Bronchial epithelial cell (primary cell): ENCODE results near the gene HSD3B2. TPM values are rescaled to one million over a fixed set of nuclear protein-coding genes. Genes with fewer than 3 reads are reported as not detected.

Experiments used
- DNase-seq: peaks from one replicate; pipeline ENCODE4 v3.0.0-alpha.2; 2010; ENCODE audit warnings: low read depth
- FAIRE-seq: peaks from 2 replicates; lab custom pipeline; 2011; peaks lifted over from hg19 to GRCh38; lab: Jason Lieb, UNC
- H3K27me3 ChIP-seq: 2 replicates; pipeline ENCODE4 v1.5.1; 2011; ENCODE audit warnings: low read length; ENCODE audit not compliant: control insufficient read depth, insufficient read depth
- H3K36me3 ChIP-seq: 2 replicates; pipeline ENCODE4 v1.5.1; 2011; ENCODE audit warnings: low read length; ENCODE audit not compliant: control insufficient read depth, insufficient read depth
- H3K4me3 ChIP-seq: 2 replicates; pipeline ENCODE4 v1.5.1; 2011; ENCODE audit warnings: mild to moderate bottlenecking, low read depth, low read length, control low read depth
- total RNA-seq: library from RNA; depleted of rRNA; stranded (reverse); fragments of >200 nt; gene quantifications from 2 replicates; pipeline ENCODE4 v1.2.1, GENCODE V29; 2014
- TF ChIP-seq, protein P1 (sequence below): IDR thresholded peaks from 2 replicates; pipeline ENCODE4 v1.5.1; 2011; ENCODE audit warnings: mild to moderate bottlenecking, moderate library complexity, low read length, control low read depth, inconsistent platforms; ENCODE audit not compliant: insufficient read depth, severe bottlenecking

The HSD3B2 gene
- total RNA-seq, 1 donor from 2014 or later, result not detected

DNA sequence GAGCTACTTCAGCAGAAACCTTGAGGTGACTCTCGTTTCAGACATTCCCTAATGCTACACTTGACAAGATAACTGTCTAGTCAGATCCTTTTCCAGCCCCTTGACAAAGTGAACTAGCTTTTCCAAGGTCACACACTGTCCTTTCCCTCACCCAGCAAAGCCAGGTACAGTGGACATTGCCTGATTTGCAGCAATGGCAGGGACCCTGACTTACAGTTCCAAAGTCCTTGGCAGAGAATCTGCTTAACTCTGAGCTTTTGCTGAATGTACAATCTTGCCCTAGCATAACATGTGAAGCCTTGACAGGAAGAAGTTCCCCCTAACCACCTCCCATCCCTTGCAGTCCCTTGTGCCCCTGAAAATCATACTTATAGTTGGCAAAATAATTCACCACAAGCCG is 37.1 kb downstream of the HSD3B2 start:
- DNase-seq (no peak), FAIRE-seq (no peak)
- no peak overlapping the region for H3K4me3 ChIP-seq
- TF ChIP-seq, protein P1, sequence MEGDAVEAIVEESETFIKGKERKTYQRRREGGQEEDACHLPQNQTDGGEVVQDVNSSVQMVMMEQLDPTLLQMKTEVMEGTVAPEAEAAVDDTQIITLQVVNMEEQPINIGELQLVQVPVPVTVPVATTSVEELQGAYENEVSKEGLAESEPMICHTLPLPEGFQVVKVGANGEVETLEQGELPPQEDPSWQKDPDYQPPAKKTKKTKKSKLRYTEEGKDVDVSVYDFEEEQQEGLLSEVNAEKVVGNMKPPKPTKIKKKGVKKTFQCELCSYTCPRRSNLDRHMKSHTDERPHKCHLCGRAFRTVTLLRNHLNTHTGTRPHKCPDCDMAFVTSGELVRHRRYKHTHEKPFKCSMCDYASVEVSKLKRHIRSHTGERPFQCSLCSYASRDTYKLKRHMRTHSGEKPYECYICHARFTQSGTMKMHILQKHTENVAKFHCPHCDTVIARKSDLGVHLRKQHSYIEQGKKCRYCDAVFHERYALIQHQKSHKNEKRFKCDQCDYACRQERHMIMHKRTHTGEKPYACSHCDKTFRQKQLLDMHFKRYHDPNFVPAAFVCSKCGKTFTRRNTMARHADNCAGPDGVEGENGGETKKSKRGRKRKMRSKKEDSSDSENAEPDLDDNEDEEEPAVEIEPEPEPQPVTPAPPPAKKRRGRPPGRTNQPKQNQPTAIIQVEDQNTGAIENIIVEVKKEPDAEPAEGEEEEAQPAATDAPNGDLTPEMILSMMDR, result no peak
- H3K36me3 ChIP-seq, result no peaks in the 10 kb centered on the region
- H3K27me3 ChIP-seq, result peaks cover 2% of the 10 kb centered on the region

DNA sequence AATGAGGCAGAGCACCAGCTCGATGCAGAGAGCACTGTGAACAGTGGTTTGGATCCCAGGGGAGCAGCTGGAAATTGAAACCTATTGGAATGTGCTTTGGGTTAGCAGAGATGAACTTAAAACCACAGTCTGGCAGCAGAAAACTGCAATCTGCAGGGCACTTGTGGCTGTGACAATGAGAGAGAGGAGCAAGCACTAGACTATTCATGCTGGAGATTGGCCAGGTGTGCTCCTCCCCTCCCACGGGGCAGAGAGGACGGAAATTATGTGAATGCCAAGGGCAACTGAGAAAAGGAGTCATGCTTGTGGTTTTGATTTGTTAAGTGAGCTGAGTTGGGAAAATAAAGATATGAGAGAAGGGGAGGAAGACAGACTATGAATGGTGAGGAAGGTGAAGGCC is 38.1 kb downstream of the HSD3B2 start:
- TF ChIP-seq, protein P1, result no peak

DNA sequence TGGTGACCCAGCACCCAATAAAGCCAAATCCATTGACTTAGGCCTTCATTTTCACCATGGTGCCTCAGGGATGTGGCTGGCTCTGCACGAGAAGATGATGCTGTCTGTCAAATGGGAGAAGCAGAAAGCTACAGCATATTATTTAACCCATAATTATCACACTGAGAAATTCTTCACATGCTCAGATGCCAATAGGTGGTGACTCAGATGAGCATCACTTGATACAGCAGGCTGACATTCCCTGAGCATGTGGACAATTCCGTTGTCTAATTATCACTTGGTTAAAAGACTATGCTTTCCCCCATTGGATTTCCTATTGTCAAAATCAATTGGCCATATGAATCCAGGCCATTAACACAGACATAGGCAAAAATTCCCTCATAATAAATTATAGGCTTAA is 48.0 kb downstream of the HSD3B2 start:
- FAIRE-seq (no peak), DNase-seq (no peak)
- Histone ChIP-seq H3K4me3 (no peak overlapping the region), H3K27me3 (no peaks in the 10 kb centered on the region), H3K36me3 (no peaks in the 10 kb centered on the region)
- TF ChIP-seq, protein P1, result no peak

More for the DNA sequence above, 38.1 kb downstream of the HSD3B2 start:
- FAIRE-seq, result no peak
- Histone ChIP-seq H3K36me3 (no peaks in the 10 kb centered on the region), H3K4me3 (no peak overlapping the region), H3K27me3 (peaks cover 2% of the 10 kb centered on the region)
- peak; percentile 83 for DNase-seq

- H3K27me3 ChIP-seq, result no peaks in the 10 kb centered on the region
- H3K36me3 ChIP-seq, result no peaks in the 10 kb centered on the region
- no peak for FAIRE-seq
- DNase-seq, result no peak
- TF ChIP-seq, protein P1, result no peak
- H3K4me3 ChIP-seq, result no peak overlapping the region
These were observed 48.6 kb downstream of the HSD3B2 start for GRCh38 chr1:119463569-119463968.

DNA sequence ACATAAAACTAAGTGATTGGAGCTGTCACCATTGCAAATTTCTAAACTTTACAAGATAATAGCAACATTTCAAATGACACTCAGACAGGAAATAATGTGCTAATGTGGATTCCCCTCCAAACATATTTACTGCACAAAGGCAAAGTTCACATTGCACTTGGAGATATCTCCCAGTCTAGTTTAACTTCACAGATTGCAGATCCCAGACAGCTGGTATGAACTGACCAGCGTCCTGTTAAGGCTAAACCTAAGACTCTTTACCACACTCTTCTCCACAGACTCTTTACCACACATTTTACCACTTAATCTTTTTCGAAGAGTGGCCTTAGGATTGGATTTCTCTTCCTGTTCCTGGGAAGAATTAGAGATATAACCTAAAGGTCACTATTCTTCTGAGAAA is 51.5 kb downstream of the HSD3B2 start:
- DNase-seq (no peak), FAIRE-seq (no peak)
- Histone ChIP-seq H3K36me3 (no peaks in the 10 kb centered on the region), H3K27me3 (no peaks in the 10 kb centered on the region), H3K4me3 (no peak overlapping the region)
- TF ChIP-seq, protein P1, result no peak

- no peak for FAIRE-seq
- no peaks in the 10 kb centered on the region for H3K36me3 ChIP-seq
- DNase-seq, result peak; percentile 83
- TF ChIP-seq, protein P1, result no peak
- no peak overlapping the region for H3K4me3 ChIP-seq
- no peaks in the 10 kb centered on the region for H3K27me3 ChIP-seq
These were observed 52.3 kb downstream of the HSD3B2 start for GRCh38 chr1:119467219-119467618.
